Vagina (tissue), 2 donors: Measurements from ENCODE around the gene GTF2H4. TPM values are rescaled to one million over a fixed set of nuclear protein-coding genes. Genes with fewer than 3 reads are reported as not detected.

Experiments
- DNase-seq, 2 donors: peaks; one replicate each; pipeline ENCODE4 v3.0.0-alpha.2; 2017; ENCODE audit errors: extremely low spot score in 2 of 2
- H3K27ac ChIP-seq: fragments of 200-600 bp; sonication (generic); one replicate; pipeline ENCODE4 v1.5.1; 2019
- H3K27me3 ChIP-seq: fragments of 200-600 bp; sonication (generic); one replicate; pipeline ENCODE4 v1.5.1; 2019
- H3K36me3 ChIP-seq, 2 donors: fragments of 200-600 bp; sonication (generic); one replicate each; pipeline ENCODE4 v1.5.1; 2017 to 2019
- H3K4me1 ChIP-seq: fragments of 200-600 bp; sonication (generic); one replicate; pipeline ENCODE4 v1.5.1; 2019
- H3K4me3 ChIP-seq, 2 donors: fragments of 200-600 bp; sonication (generic); 1 replicate in 1 of 2; 2 replicates in 1 of 2; pipeline ENCODE4 v1.5.1; 2016 to 2019
- H3K9me3 ChIP-seq: fragments of 200-600 bp; sonication (generic); one replicate; pipeline ENCODE4 v1.5.1; 2019
- CTCF ChIP-seq, 3 experiments: fragments of 450-650 bp in 2 of 3; fragments of 200-600 bp in 1 of 3; sonication (generic) in 1 of 3; IDR thresholded peaks; one replicate each; pipeline ENCODE4 v1.5.1; 2017 to 2019; ENCODE audit warnings: antibody characterized with exemption in 3 of 3, mild to moderate bottlenecking in 2 of 3, moderate library complexity in 2 of 3
- POLR2A ChIP-seq, 2 donors: fragments of 450-650 bp; IDR thresholded peaks; one replicate each; pipeline ENCODE4 v1.6.1; 2017; ENCODE audit warnings: antibody characterized with exemption in 2 of 2, mild to moderate bottlenecking in 2 of 2, moderate library complexity in 2 of 2
- POLR2AphosphoS5 ChIP-seq, 2 donors: sonication (generic); formaldehyde crosslinking; IDR thresholded peaks; one replicate each; pipeline ENCODE4 v1.9.0; 2017; ENCODE audit warnings: antibody characterized with exemption in 2 of 2, mild to moderate bottlenecking in 2 of 2, low read depth in 1 of 2; ENCODE audit not compliant: insufficient read depth in 1 of 2
- intact Hi-C: fragments of 100-400 bp; cut with DNase I; formaldehyde crosslinking; loops from one replicate; pipeline ENCODE4 v1.15.1; 2023
- total RNA-seq: library from RNA; depleted of rRNA; stranded (reverse); fragments of >200 nt; gene quantifications from one replicate; pipeline ENCODE4 v1.2.3, GENCODE V29; 2016

The GTF2H4 gene
- total RNA-seq, 1 donor from 2014 or later: 16.7 TPM

DNA sequence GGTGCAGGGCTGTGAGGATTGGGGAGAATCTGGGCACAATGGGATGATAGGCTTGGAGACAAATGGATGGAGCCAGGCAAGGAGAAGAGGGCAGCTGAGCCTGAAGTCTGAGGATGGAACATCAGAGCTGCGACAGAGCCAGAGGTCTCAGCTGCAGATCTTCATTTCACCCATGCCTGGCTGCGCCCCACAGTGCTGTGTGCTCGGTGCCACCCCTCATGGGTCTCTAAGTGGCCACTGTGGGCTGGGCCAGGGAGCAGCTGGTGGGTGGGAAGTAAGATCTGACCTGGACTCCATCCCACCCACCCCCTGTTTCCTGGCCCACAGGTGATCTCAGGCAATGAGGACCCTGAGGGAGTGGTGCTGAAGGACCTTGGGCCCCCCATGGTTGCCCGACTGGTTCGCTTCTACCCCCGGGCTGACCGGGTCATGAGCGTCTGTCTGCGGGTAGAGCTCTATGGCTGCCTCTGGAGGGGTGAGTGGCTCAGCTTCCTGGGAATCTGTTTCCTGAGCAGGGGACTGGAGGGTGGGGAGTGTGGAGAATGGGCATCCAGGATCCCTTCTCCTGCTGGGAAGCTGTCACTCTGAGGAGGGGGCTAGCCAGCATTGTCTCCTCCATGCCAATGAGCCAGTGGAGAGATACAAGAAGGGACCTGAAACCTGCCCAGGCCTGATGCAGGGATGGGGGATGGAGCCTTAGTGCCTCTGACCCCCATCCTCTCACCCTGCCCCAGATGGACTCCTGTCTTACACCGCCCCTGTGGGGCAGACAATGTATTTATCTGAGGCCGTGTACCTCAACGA, 17.2 kb upstream of the GTF2H4 start:
- no peaks in the 10 kb centered on the region for H3K9me3 ChIP-seq
- H3K36me3 ChIP-seq: peaks cover 0 to 58% of the 10 kb centered on the region in 2 donors
- no peak overlapping the region for H3K27ac ChIP-seq
- no peak for DNase-seq
- H3K4me3 ChIP-seq: no peak overlapping the region
- peaks cover 39% of the 10 kb centered on the region for H3K4me1 ChIP-seq
- H3K27me3 ChIP-seq: no peaks in the 10 kb centered on the region
- intact Hi-C loops: no loop called here
- no peak for TF ChIP-seq CTCF (IDR thresholded peaks at IDR 0.05)
- TF ChIP-seq POLR2A (IDR thresholded peaks at IDR 0.05): no peak
- no peak for TF ChIP-seq POLR2AphosphoS5 (IDR thresholded peaks at IDR 0.05; ENCODE audit: insufficient read depth in 1 of 2, low read depth in 1 of 2)

GRCh38 chr6:30891450-30891723, 16.6 kb upstream of the GTF2H4 start:
- Histone ChIP-seq H3K4me3 (no peak overlapping the region), H3K4me1 (peaks cover 34% of the 10 kb centered on the region), H3K9me3 (no peaks in the 10 kb centered on the region), H3K27me3 (no peaks in the 10 kb centered on the region), H3K36me3 (peaks cover 0 to 63% of the 10 kb centered on the region in 2 donors), H3K27ac (no peak overlapping the region)
- intact Hi-C loops: no loop called here
- DNase-seq: no peak
- TF ChIP-seq POLR2AphosphoS5 (IDR thresholded peaks at IDR 0.05; ENCODE audit: insufficient read depth in 1 of 2, low read depth in 1 of 2) (no peak), POLR2A (IDR thresholded peaks at IDR 0.05) (no peak), CTCF (IDR thresholded peaks at IDR 0.05) (no peak)

DNA sequence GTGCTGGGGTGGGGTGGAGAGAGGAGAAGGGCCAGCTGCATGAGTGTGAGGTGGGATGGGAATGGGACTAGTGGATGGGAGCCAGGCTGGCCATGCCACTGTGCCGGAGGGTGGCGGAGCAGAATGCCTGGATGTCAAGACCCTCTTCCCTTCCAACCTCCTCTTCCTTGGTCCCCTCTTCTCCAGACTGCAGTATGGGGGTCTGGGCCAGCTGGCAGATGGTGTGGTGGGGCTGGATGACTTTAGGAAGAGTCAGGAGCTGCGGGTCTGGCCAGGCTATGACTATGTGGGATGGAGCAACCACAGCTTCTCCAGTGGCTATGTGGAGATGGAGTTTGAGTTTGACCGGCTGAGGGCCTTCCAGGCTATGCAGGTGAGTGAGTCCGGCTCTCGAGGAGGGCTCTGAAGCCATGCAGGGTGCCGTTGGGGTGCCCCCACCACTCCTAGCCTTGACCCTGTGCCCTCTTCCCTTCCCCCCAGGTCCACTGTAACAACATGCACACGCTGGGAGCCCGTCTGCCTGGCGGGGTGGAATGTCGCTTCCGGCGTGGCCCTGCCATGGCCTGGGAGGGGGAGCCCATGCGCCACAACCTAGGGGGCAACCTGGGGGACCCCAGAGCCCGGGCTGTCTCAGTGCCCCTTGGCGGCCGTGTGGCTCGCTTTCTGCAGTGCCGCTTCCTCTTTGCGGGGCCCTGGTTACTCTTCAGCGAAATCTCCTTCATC, 16.0 kb upstream of the GTF2H4 start:
- Histone ChIP-seq H3K27me3 (no peaks in the 10 kb centered on the region), H3K27ac (no peak overlapping the region), H3K4me3 (no peak overlapping the region), H3K36me3 (peaks cover 0 to 69% of the 10 kb centered on the region in 2 donors), H3K4me1 (peaks cover 28% of the 10 kb centered on the region), H3K9me3 (no peaks in the 10 kb centered on the region)
- intact Hi-C loops: no loop called here
- TF ChIP-seq POLR2AphosphoS5 (IDR thresholded peaks at IDR 0.05; ENCODE audit: insufficient read depth in 1 of 2, low read depth in 1 of 2) (no peak), POLR2A (IDR thresholded peaks at IDR 0.05) (no peak), CTCF (IDR thresholded peaks at IDR 0.05) (no peak)
- DNase-seq: no peak

DNA sequence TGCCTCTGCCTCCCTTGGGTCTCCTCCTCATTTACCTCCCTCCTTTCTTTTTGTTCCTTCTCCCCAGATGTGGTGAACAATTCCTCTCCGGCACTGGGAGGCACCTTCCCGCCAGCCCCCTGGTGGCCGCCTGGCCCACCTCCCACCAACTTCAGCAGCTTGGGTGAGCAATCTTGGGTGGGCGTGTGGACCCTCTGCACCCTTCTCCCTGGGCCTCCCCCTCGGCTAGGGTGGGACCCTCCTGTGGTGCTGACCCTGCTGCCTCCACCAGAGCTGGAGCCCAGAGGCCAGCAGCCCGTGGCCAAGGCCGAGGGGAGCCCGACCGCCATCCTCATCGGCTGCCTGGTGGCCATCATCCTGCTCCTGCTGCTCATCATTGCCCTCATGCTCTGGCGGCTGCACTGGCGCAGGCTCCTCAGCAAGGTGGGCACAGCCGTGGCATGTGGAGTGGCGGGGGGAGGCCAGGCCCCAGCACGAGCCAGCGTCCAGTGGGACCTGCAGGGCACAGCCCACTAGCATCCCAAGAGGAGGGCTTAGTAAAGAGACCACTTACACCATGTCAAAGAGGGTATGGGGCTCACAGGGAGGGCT, 14.9 kb upstream of the GTF2H4 start:
- DNase-seq: no peak
- Histone ChIP-seq H3K27me3 (no peaks in the 10 kb centered on the region), H3K4me3 (no peak overlapping the region), H3K9me3 (no peaks in the 10 kb centered on the region), H3K36me3 (peaks cover 0 to 80% of the 10 kb centered on the region in 2 donors), H3K27ac (no peak overlapping the region), H3K4me1 (peaks cover 22% of the 10 kb centered on the region)
- TF ChIP-seq POLR2A (IDR thresholded peaks at IDR 0.05) (no peak), POLR2AphosphoS5 (IDR thresholded peaks at IDR 0.05; ENCODE audit: insufficient read depth in 1 of 2, low read depth in 1 of 2) (no peak), CTCF (IDR thresholded peaks at IDR 0.05) (no peak)
- intact Hi-C loops: no loop called here
